GM18870 (cell line): ENCODE results near the gene CPNE4.
"Not testable (repeated sequence)": the region's sequence is repeated elsewhere in the genome, so short reads cannot be mapped to it uniquely, and the experiment has no call there.

Experiments used
- ATAC-seq: cut with Tn5 transposase; IDR thresholded peaks from one replicate; pipeline ENCODE4 v1.9.1; 2021; ENCODE audit warnings: moderate library complexity; ENCODE audit not compliant: unreplicated experiment

The CPNE4 gene

DNA sequence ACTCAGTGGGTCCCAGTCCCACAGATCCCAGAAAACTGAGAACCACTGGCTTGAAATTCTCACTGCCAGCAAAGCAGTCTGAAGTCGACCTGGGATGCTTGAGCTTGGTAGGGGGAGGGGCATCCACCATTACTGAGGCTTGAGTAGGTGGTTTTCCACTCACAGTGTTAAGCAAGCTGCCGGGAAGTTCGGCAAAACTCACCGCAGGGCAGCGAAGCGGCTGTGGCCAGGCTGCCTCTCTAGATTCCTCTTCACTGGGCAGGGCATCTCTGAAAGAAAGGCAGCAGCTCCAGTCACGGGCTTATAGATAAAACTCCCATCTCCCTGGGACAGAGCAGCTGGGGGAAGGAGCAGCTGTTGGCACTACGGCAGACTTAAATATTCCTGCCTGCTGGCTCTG is 71.4 kb downstream of the CPNE4 start:
- ATAC-seq, result not testable (repeated sequence)

GRCh38 chr3:131962982-131963381 is 71.8 kb downstream of the CPNE4 start:
- ATAC-seq, result no peak

- ATAC-seq, result no peak
Observed at GRCh38 chr3:131960324-131960723, 74.5 kb downstream of the CPNE4 start.

- no peak for ATAC-seq
Observed at GRCh38 chr3:131957980-131958379, 76.8 kb downstream of the CPNE4 start.

- ATAC-seq, result no peak
Observed at GRCh38 chr3:131957511-131957910, 77.3 kb downstream of the CPNE4 start.

DNA sequence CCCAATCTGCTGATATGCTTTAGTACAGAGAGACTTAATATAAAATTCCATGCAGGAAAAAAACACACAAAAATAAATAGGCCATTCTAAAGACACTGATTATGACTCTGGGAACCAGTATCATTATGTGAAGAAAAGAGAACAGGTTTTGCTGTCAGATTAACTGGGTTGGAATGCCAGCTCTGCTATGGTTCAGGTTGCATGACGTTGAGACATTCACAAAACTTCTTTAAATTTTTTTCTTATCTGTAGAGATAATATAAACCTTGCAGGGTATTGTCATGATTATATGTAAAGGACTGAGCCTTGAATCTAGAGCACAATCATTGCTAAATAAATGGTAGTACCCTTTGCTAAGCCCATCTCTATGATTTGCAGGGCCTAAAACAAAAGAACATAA is 86.0 kb downstream of the CPNE4 start:
- no peak for ATAC-seq

GRCh38 chr3:131944676-131945075 is 90.1 kb downstream of the CPNE4 start:
- ATAC-seq, result no peak

- no peak for ATAC-seq
Observed at GRCh38 chr3:131933665-131934064, 101.1 kb downstream of the CPNE4 start.

DNA sequence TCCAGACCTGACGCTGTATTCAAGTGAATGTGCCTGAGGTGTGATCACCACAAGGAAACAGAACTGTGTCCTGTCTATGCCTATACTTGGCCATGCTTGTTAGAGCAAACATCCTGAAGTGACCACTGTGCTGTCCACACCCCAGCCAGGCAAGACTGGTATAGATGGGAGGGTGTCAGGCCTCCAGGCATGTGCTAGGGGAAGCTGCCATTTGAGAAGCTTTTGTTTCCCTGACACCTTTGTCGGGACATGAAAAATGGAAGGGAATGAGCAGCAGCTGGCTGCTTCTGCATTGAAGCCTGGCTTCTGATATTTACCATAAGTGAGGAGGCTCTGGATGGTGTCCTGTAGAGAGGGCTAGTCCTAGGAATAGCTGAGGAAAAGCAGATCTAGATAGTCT is 106.2 kb downstream of the CPNE4 start:
- no peak for ATAC-seq

DNA sequence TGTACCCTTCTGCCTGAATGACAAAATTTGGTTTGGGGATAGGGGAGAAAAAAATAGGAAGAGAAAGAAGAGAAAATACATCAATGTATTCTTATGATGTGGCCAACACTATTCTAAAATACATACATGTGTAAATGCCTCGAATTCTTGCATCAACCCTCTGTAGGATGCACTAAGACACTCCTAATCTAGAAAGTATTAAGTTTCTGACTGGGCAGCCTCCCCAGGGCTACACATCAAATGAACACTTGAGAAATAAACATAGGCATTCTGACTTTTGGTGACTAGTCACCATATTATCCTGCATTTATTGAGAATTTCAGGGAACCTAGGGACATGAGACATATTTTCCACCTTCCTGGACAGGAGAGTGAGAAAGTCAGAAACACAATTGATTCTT is 109.2 kb downstream of the CPNE4 start:
- no peak for ATAC-seq

DNA sequence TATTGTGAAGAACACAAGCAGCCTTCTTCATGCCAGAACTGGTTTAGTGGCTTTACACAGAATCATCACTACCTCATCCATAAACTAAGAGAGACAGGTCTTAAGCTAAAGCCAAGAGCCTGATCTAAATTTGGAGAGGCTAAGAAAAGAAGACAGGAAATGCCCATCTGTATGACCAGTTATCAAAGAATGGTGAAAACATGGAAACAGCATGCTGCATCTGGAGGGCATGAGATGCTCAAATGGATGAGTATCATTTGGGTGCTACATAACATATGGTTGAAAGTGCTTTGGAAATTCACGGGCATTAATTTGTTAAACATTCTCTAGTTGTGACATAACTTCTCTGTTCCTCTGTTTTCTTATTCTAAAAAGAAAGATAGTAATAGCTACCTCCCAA is 112.5 kb downstream of the CPNE4 start:
- no peak for ATAC-seq

DNA sequence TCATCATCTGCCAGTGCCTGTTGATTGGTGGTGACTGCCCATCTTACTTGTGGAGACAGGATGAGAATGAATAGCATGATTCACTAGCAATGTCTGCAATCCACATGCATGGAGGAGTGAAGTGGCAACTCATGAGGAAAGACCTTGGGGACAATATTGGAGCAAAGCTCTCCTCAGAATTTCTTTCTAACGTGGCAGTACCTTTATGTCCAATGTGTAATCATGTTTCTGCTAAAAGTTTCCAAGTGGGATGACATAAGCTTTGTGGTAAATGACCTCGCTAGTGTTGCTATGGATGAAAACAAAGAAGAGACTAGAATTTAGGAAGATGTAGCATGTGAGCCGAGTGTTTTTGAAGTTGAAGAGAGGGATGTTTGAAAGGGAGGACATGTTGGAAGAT is 117.8 kb downstream of the CPNE4 start:
- no peak for ATAC-seq

DNA sequence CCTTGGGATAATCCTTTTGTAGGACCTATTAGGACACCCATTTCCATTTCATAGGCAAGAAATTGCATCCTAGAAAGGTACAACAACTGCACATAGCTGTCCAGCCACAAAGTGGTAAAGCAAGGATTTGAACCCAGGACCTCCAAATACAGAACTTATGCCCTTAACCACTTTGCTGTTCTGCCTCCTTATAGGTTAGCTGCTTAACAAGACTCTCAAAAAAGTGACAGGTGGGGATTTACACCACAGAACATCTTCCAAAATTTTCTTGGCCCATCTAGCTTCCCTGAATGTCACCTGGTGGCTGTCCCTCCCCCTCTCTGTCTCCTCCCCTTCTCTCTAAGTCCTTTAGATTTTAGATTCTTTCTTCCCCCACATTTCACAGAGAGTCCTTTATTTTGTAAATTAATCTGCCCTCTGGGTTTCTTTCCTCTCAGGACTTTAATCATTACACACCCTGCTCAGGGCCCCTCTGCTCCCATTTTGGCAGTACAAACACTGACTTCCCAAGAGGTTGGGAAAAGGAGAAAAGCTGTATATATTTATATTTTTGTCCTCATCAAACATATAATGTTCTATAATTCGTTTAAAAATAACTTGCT is 120.6 kb downstream of the CPNE4 start:
- no peak for ATAC-seq

- no peak for ATAC-seq
Observed at GRCh38 chr3:131912255-131912654, 122.6 kb downstream of the CPNE4 start.

DNA sequence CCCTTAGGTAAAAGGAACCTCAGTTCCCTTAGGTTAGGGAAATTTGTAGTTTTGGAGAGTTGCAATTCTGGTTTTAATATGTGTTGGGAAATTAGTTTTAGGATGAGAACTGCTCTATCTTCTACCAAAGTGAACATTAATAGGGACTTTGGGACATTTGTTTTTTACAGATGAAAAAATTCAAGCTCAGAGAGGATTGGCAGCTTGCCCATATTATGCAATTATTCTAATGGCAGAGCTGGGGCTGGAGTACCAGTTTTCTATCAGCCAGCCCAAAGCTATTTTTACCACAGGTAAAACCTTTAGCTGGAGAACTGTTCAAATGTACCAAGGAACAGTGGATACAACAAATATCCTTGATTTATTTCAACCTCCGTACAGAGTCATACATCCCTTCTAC is 127.0 kb downstream of the CPNE4 start:
- no peak for ATAC-seq

GRCh38 chr3:131903988-131904415 is 130.8 kb downstream of the CPNE4 start:
- no peak for ATAC-seq

- ATAC-seq, result no peak
Observed at GRCh38 chr3:131901686-131902085, 133.1 kb downstream of the CPNE4 start.

DNA sequence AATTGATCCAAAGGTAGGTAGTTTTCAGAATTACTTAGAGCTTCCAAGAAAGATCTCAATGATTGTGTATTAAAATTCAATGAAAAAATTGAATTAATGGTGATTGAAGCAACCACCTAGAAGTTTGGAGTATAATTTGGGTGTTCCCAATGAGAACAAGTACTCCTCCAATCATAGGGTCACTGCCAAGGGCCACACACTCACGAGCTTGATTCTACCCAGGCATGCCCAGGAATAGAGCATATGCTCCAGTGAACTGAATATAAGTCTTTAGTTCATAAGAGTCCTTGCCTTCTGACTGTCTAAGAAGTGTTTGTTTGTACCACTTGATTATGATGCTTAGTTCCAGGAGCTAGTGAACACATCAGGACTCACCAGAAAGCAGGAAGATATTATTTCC is 133.9 kb downstream of the CPNE4 start:
- no peak for ATAC-seq

DNA sequence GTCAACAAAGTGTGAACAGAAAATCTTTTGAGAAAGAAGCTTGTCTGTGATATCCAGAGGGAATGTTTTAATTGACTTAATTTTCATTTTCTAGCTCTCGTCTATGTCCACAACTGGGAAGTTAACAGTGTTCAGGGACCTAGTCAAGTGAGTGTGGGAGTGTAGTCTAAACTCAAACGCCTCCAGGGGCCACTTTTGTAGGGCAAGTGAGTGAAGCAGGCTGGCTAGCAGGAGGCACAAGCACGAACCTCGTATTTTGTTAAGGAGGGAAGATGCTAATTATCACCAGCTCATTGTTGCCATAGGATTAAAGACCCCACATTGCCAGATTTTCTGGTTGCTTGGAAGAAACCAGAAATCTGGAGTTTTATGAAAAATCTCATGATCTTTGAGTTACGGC is 135.8 kb downstream of the CPNE4 start:
- ATAC-seq, result no peak

GRCh38 chr3:131898346-131898745 is 136.5 kb downstream of the CPNE4 start:
- ATAC-seq, result no peak

DNA sequence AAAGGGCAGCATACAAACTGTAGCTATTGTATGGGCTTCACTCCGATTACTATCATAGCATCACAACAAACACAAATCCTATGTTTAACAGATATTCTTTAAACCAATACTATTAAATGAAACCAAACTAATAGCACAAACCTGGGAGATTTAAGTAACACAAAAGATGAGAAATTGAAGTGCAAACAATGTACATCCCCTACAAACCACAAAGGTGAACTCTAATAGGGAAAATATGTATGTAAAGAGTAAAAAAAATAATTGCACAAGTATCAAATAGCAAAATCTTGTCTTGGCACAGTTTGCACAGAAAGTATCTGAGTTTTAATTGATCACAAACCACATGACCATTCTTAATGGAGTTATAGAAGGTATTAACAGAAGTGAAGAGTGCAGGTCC is 138.5 kb downstream of the CPNE4 start:
- no peak for ATAC-seq

DNA sequence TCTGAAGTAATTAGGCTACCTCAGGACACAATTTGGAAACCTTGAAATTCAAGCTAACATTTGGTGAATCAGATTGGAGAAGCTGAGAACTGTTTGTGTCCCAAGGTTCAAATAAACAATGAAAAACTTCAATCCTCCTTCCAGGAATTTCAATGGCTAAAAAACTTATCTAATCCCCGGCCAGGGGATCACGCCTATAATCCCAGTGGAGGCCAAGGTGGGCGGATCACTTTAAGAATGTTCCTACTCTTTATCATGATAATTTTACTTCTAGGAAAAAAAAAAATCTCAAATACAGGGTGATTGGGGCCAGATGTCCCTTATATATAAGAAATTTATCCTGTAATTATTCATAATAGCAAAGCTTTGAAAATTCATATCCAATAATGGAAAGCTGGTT is 139.0 kb downstream of the CPNE4 start:
- ATAC-seq, result no peak

DNA sequence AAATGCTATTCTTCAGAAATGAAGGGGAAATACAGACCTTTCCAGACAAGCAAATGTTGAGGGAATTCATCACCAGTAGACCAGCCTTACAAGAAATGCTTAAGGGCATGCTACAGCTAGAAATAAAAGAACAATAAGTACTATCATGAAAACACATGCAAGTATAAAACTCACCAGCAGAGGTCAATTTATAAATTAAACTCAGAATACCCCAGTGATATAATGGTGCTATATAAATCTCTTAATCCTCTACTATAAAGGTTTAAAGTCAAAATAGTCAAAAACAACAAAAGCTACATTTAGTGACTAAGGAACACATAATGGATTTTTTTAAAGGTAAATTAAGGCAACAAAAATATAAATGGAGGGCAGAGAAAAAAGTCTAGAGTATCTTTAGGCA is 142.5 kb downstream of the CPNE4 start:
- no peak for ATAC-seq

- not testable (repeated sequence) for ATAC-seq
Observed at GRCh38 chr3:131885871-131886270, 148.9 kb downstream of the CPNE4 start.
